HG02981 (cell line): ENCODE results near the gene NADSYN1.

Experiments used
- ATAC-seq: cut with Tn5 transposase; IDR thresholded peaks from one replicate; pipeline ENCODE4 v1.9.1; 2021; ENCODE audit warnings: mild to moderate bottlenecking, moderate library complexity; ENCODE audit not compliant: unreplicated experiment

The NADSYN1 gene

GRCh38 chr11:71449596-71449995, 3.4 kb upstream of the NADSYN1 start:
- ATAC-seq: no peak

GRCh38 chr11:71450507-71450906, 2.5 kb upstream of the NADSYN1 start:
- ATAC-seq: no peak

- ATAC-seq: no peak
Observed at GRCh38 chr11:71450939-71451338, 2.1 kb upstream of the NADSYN1 start.

- no peak for ATAC-seq
Observed at GRCh38 chr11:71451596-71452198, 1.3 kb upstream of the NADSYN1 start.

- ATAC-seq: no peak
Observed at GRCh38 chr11:71452199-71453036, 585 bp upstream of the NADSYN1 start.

GRCh38 chr11:71453918-71454304, 908 bp downstream of the NADSYN1 start:
- no peak for ATAC-seq

DNA sequence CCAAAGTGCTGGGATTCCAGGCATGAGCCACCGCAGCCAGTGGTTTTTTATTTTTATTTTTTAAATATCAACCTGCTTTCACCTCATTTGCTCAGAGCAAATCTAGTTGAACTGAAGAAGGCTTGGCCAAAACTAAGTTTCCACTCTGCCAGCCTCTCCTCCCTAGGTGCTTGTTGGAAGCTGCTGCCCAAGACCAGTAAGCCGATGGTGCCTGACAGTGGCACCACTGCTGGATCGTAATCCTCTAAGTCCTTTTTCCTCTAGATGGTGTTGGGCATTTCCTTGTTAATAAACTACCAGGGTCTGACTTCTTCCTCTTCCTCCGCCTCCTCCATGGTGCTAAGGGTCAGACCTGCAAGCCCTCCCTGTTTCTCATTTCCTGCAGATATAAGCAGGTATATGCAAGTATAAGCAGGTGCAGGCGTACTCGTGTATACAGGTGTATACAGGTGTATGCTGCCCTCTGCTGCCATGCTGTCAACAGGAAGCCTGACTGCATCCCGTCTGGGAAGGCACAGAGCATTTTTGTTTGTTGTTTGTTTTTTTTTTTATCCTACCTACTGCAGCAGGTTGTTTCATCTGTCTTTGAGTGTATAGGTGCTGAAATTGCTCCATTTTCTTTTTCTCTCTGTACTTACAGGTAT, 1.6 kb downstream of the NADSYN1 start:
- ATAC-seq: no peak

- ATAC-seq: no peak
Observed at GRCh38 chr11:71456294-71456693, 3.3 kb downstream of the NADSYN1 start.

DNA sequence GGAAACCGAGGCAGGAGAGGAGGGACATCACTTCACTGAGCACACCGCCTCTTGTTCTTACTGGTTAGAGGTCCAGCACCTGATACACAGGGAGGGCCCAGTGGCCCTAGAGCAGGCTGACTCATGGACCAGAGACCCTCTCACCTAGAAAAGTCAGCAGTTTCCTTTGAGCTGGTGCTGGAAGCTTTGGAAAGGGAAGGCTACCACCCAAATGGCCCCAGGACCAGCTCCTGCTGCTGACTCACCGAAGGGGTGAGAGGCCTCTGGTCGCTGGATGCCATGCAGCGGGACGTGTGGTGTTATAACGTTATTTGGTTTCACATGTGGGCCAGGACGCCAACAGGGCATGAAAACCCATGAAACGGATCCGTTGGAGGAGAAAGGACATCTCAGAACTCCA, 3.8 kb downstream of the NADSYN1 start:
- ATAC-seq: no peak

GRCh38 chr11:71458146-71459070, 5.4 kb downstream of the NADSYN1 start:
- no peak for ATAC-seq

GRCh38 chr11:71459076-71459766, 6.2 kb downstream of the NADSYN1 start:
- ATAC-seq: no peak

DNA sequence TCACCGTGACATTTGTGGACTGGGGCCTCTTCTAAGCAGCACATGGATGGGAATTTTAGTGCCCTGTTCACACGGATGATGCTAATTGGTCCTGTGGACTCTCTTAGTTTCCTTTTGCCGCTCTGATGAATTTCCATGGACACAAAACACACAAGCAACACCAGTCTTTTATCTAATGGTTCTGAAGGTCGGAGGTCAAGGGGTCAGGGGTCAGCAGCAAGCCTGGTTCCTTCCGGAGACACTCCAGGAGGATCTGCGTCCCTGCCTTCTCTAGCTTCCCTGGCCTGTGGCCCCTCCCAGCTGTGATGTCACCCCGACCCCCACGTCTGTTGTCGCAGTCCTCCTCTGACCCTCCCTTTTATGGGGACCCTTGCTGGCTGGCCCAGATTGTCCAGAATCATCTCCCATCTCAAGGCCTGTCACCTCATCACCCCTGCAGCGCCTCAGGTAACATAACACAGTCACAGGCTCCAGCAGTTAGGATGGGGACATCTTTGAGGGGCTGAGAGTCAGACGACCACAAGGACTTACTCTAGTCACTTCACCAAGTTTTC, 6.8 kb downstream of the NADSYN1 start:
- no peak for ATAC-seq

DNA sequence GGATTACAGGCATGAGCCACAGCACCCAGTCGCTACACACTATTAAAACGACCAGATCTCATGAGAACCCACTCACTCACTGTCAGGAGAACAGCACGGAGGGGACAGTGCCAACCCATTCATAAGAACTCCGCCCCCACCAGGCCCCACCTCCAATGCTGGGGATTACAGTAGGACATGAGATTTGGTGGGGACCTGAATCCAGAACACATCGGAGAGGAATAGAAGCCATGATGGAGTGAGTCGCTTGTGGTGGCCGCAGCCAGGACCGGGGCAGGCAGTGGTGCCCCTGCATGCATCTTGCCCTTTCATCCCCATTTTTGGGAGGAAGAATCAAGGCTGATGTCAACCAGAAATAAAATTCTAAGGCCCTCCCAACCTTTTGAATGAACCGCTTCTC, 8.7 kb downstream of the NADSYN1 start:
- no peak for ATAC-seq

DNA sequence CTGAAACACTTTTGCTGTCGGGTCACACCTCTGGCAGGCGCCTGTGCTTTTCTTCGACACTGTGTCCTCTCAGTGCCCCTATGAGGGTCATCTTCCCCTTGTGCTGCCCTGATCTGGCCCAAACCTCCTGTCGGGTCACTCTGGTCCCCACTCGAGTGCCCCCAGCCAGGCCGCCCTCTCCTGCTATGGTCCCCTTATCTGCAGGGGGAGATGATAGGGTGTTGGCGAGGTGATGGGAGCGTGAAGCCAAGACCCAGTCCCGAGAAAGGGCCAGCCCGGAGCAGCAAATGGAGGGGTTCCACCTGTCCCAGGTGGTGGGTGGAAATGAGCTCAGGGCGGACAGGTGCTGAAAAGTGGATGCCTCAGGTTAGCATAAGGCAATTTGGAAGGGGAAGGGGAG, 9.7 kb downstream of the NADSYN1 start:
- ATAC-seq: no peak

DNA sequence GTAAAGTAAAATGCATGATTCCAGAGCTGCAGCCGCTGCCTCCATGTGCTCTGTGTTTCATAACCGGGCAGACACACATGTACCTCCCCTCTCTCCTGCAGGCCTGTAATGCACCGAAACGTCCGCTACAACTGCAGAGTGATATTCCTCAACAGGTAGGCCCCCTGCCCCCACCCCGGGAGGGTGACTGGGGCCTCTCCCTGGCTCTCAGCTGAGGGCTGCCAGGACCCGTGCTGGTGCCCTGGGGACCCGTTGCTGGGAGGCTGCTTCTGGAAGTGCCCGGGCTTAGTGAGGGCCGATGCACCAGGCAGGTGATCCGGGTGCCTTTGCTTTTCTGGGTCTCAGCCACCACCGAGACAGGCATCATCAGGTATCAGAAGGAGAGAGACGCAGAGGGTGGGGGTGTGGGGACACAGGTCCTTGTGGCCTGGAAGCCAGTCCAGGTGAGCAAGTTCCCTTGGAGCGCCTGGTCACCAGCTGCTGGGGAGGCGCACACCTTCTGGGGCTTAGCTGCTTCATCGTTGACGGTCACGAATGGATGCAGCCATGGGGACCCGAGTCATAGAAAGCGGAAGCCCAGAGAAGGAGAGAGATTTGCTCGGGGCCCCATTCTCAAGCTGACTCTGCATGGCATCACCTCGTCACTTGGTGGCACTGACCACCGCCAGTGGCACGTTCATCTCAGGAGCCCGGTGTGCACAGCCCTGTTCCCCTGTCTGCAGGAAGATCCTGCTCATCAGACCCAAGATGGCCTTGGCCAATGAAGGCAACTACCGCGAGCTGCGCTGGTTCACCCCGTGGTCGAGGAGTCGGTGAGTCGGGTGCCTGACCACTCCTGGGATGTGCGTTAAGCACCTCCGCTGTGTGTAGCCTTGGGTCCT, 10.6 kb downstream of the NADSYN1 start:
- no peak for ATAC-seq

DNA sequence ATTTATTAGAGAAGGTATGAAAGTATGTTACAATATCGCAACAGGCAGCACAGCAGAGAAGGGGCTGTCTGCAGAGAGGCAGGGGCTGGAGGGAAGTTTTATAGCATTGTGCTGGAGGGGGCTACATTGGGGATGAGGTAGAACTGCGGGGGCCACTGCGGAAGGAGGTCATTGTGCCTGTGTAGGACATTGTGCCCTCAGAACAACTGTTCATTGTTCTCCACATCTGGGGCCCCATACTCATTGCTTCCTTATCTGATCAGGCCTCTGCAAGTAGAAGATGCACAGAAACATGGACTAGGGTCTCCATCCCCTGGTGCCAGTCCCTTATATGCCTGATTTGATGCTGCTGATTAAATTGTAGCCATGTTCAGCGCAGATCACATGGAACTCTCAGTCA, 12.1 kb downstream of the NADSYN1 start:
- no peak for ATAC-seq

GRCh38 chr11:71466358-71466757, 13.4 kb downstream of the NADSYN1 start:
- ATAC-seq: no peak

DNA sequence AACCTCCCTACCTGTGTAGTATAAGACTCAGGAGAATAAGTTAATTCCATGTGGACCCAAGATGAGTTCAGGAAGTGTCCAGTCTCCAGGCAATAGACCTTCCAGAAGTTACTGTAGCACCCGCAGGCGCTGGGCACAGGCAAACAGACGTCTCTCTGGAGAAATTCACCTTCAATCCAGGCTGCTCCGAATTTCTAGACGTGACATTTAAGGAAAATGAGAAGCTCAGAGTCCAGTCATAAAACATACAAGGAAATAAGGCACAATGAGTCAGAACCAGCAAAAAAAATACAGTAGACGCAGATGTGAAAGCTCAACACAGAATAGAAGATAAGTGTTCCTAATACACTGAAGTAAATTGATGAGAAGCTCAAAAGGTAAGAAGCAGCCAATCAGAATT, 14.2 kb downstream of the NADSYN1 start:
- ATAC-seq: no peak

- ATAC-seq: no peak
Observed at GRCh38 chr11:71470946-71471345, 17.9 kb downstream of the NADSYN1 start.
